GM12864 (cell line): ENCODE data around the gene PALMD.

Experiments
- DNase-seq: peaks from one replicate; pipeline ENCODE4 v3.0.0-alpha.2; 2011; ENCODE audit warnings: low read depth
- H3K4me3 ChIP-seq: 2 replicates; pipeline ENCODE4 v1.5.1; 2011; ENCODE audit warnings: mild to moderate bottlenecking, low read depth, low read length, control low read depth
- CTCF ChIP-seq: IDR thresholded peaks from 2 replicates; pipeline ENCODE4 v1.5.1; 2011; ENCODE audit warnings: low read depth, mild to moderate bottlenecking, moderate library complexity, low read length, control low read depth, inconsistent platforms; ENCODE audit errors: missing control alignments

The PALMD gene

GRCh38 chr1:99674115-99675064 is 28.5 kb downstream of the PALMD start:
- DNase-seq: no peak
- no peak for TF ChIP-seq CTCF
- no peak overlapping the region for H3K4me3 ChIP-seq

GRCh38 chr1:99675292-99675691 is 29.4 kb downstream of the PALMD start:
- H3K4me3 ChIP-seq: no peak overlapping the region
- DNase-seq: no peak
- no peak for TF ChIP-seq CTCF

- no peak for DNase-seq
- no peak for TF ChIP-seq CTCF
Observed at GRCh38 chr1:99675994-99676393, 30.1 kb downstream of the PALMD start.

GRCh38 chr1:99676876-99677275 is 31.0 kb downstream of the PALMD start:
- TF ChIP-seq CTCF: no peak
- no peak for DNase-seq
- no peak overlapping the region for H3K4me3 ChIP-seq

More at GRCh38 chr1:99675994-99676393, 30.1 kb downstream of the PALMD start:
- H3K4me3 ChIP-seq: no peak overlapping the region

GRCh38 chr1:99677416-99677815 is 31.5 kb downstream of the PALMD start:
- TF ChIP-seq CTCF: no peak
- DNase-seq: no peak
- no peak overlapping the region for H3K4me3 ChIP-seq

- H3K4me3 ChIP-seq: no peak overlapping the region
- no peak for TF ChIP-seq CTCF
- DNase-seq: no peak
Observed at GRCh38 chr1:99680270-99680669, 34.4 kb downstream of the PALMD start.

GRCh38 chr1:99681583-99681982 is 35.7 kb downstream of the PALMD start:
- no peak overlapping the region for H3K4me3 ChIP-seq
- no peak for TF ChIP-seq CTCF
- no peak for DNase-seq
